WI38 (cell line): Measurements from ENCODE around the gene PADI2.

Experiments used
- H3K4me3 ChIP-seq: 2 replicates; pipeline ENCODE4 v1.5.1; 2011; ENCODE audit warnings: low read depth, mild to moderate bottlenecking, control low read depth, low read length
- CTCF ChIP-seq: IDR thresholded peaks from 2 replicates; pipeline ENCODE4 v1.5.1; 2012; ENCODE audit warnings: low read depth, mild to moderate bottlenecking, control low read depth, low read length

The PADI2 gene

GRCh38 chr1:17155257-17155920, 36.1 kb upstream of the PADI2 start:
- no peak for TF ChIP-seq CTCF
- no peak overlapping the region for H3K4me3 ChIP-seq

- TF ChIP-seq CTCF, result no peak
Measured at GRCh38 chr1:17149771-17150170, 30.5 kb upstream of the PADI2 start.

GRCh38 chr1:17148950-17149608, 29.8 kb upstream of the PADI2 start:
- no peak overlapping the region for H3K4me3 ChIP-seq
- TF ChIP-seq CTCF, result no peak

More at GRCh38 chr1:17149771-17150170, 30.5 kb upstream of the PADI2 start:
- H3K4me3 ChIP-seq, result no peak overlapping the region

GRCh38 chr1:17145648-17146047, 26.4 kb upstream of the PADI2 start:
- no peak for TF ChIP-seq CTCF
- H3K4me3 ChIP-seq, result no peak overlapping the region

- H3K4me3 ChIP-seq, result no peak overlapping the region
- no peak for TF ChIP-seq CTCF
Measured at GRCh38 chr1:17143760-17144159, 24.5 kb upstream of the PADI2 start.

GRCh38 chr1:17141441-17142197, 22.4 kb upstream of the PADI2 start:
- no peak overlapping the region for H3K4me3 ChIP-seq
- TF ChIP-seq CTCF, result no peak

GRCh38 chr1:17140279-17140678, 21.0 kb upstream of the PADI2 start:
- H3K4me3 ChIP-seq, result no peak overlapping the region
- TF ChIP-seq CTCF, result no peak
